Kidney (tissue), 14 donors: Measurements from ENCODE around the gene ATAD5. TPM values are rescaled to one million over a fixed set of nuclear protein-coding genes. Genes with fewer than 3 reads are reported as not detected.
"Not testable (repeated sequence)": the region's sequence is repeated elsewhere in the genome, so short reads cannot be mapped to it uniquely, and the experiment has no call there.

Experiments
- DNase-seq, 5 donors: peaks; one replicate each; pipeline ENCODE4 v3.0.0-alpha.2; 2013 to 2020
- FAIRE-seq: peaks from 2 replicates; lab custom pipeline; 2012; peaks lifted over from hg19 to GRCh38; lab: Jason Lieb, UNC
- H3K27ac ChIP-seq, 2 donors: one replicate each; pipeline ENCODE4 v1.7.0; 2013; ENCODE audit warnings: low read depth in 2 of 2, low read length in 2 of 2, inconsistent platforms in 1 of 2
- H3K27me3 ChIP-seq: one replicate; pipeline ENCODE4 v1.7.1; 2013; ENCODE audit warnings: low read length, inconsistent platforms; ENCODE audit not compliant: control insufficient read depth, insufficient read depth
- H3K36me3 ChIP-seq, 3 donors: one replicate each; pipeline versions ENCODE4 v1.7.0 to v1.7.1; 2013; ENCODE audit warnings: low read length in 3 of 3, control low read depth in 1 of 3, inconsistent platforms in 1 of 3; ENCODE audit not compliant: insufficient read depth in 3 of 3, control insufficient read depth in 2 of 3
- H3K4me1 ChIP-seq, 3 donors: one replicate each; pipeline versions ENCODE4 v1.7.0 to v1.7.1; 2013; ENCODE audit warnings: low read length in 3 of 3, inconsistent platforms in 1 of 3, low read depth in 1 of 3; ENCODE audit not compliant: control insufficient read depth in 2 of 3, insufficient read depth in 2 of 3
- H3K4me3 ChIP-seq, 3 donors: one replicate each; pipeline versions ENCODE4 v1.7.0 to v1.8.1; 2013; ENCODE audit warnings: low read length in 3 of 3, control low read depth in 1 of 3, inconsistent platforms in 1 of 3
- H3K9ac ChIP-seq, 3 donors: one replicate each; pipeline versions ENCODE4 v1.7.0 to v1.7.1; 2013; ENCODE audit warnings: low read length in 3 of 3, control low read depth in 1 of 3, inconsistent platforms in 1 of 3
- H3K9me3 ChIP-seq, 3 donors: one replicate each; pipeline versions ENCODE4 v1.7.0 to v1.7.1; 2013; ENCODE audit warnings: low read length in 3 of 3, control low read depth in 1 of 3, inconsistent platforms in 1 of 3; ENCODE audit not compliant: control insufficient read depth in 2 of 3, insufficient read depth in 1 of 3
- intact Hi-C: fragments of 100-400 bp; cut with DNase I; formaldehyde crosslinking; loops from one replicate; pipeline ENCODE4 v1.11.1; 2022
- polyA plus RNA-seq: library from polyadenylated mRNA; stranded (reverse); fragments of 350-450 nt; fragmentation: Illumina TruSeq; extraction: RNeasy Lipid Tissue Mini Kit (QIAGEN cat#74804); gene quantifications from one replicate; pipeline ENCODE4 v1.2.3, GENCODE V29; 2014; ENCODE audit warnings: low read depth, low replicate concordance; ENCODE audit not compliant: insufficient read depth
- total RNA-seq: library from RNA; stranded (reverse); fragmentation: NEBNext Ultra II Directional; extraction: Animal tissue kit (Norgen Biotek cat#: 25700); gene quantifications from one replicate; pipeline ENCODE4 v1.2.1, GENCODE V29; 2021
- TF ChIP-seq, protein P1 (sequence below): IDR thresholded peaks from 3 replicates; pipeline ENCODE4 v1.5.1; 2012; ENCODE audit warnings: mild to moderate bottlenecking, moderate library complexity, borderline replicate concordance; ENCODE audit not compliant: insufficient read depth; ENCODE audit errors: extremely low read depth
- donor health status: control.
- donor health status: control.
- donor health status: control.
- donor health status: control.
- donor health status: control.
- donor health status: DM: yes; HTN: yes; CAD: no.
- donor health status: Normal renal cell carcinoma (clear cell type).

ATAD5 gene
- total and polyA plus RNA-seq, 2 donors from 2014 or later, result 0.19 to 1.7 TPM

DNA sequence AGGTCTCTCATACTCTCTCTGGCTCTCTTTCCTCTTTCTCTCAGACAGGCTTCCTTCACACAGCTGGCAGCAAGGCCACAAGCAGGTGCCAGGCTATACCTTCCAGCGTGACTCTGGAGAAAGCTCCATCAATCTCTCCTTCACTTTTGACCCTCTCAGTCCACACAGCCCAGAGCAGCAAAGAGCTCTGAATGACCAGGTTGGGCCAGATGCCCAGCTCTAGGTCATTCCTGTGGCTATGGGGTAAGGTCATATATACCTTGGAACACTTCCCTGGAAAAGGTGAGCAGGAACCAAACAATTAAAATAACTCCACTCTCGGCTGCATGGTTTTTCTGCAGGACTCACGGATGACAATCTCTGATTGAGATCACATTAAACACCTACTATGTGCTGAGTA is 98.7 kb downstream of the ATAD5 start:
- DNase-seq, result no peak

DNA sequence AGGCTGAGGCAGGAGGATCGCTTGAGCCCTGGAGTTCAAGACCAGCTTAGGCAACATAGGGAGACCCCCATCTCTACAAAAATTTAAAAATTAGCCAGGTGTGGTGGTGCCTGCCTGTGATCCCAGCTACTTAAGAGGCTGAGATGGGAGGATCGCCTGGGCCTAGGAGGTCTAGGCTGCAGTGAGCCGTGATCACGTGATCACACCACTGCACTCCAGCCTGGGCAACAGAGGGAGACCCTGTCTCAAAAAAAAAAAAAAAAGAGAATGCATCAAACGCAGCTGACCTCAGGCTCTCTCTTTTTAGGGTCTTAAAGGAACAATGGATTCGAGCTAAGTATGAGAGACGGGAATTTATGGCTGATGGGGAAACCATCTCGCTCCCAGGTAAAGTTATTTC is 99.8 kb downstream of the ATAD5 start:
- H3K4me1 ChIP-seq, intact Hi-C loops, FAIRE-seq, H3K9ac ChIP-seq, H3K27me3 ChIP-seq, DNase-seq, H3K9me3 ChIP-seq, H3K4me3 ChIP-seq, H3K36me3 ChIP-seq, H3K27ac ChIP-seq: not testable (repeated sequence)

More for the DNA sequence above, 98.7 kb downstream of the ATAD5 start:
- TF ChIP-seq, protein P1, sequence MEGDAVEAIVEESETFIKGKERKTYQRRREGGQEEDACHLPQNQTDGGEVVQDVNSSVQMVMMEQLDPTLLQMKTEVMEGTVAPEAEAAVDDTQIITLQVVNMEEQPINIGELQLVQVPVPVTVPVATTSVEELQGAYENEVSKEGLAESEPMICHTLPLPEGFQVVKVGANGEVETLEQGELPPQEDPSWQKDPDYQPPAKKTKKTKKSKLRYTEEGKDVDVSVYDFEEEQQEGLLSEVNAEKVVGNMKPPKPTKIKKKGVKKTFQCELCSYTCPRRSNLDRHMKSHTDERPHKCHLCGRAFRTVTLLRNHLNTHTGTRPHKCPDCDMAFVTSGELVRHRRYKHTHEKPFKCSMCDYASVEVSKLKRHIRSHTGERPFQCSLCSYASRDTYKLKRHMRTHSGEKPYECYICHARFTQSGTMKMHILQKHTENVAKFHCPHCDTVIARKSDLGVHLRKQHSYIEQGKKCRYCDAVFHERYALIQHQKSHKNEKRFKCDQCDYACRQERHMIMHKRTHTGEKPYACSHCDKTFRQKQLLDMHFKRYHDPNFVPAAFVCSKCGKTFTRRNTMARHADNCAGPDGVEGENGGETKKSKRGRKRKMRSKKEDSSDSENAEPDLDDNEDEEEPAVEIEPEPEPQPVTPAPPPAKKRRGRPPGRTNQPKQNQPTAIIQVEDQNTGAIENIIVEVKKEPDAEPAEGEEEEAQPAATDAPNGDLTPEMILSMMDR, result no peak
- Histone ChIP-seq H3K27me3 (no peaks in the 10 kb centered on the region), H3K4me1 (no peaks in the 10 kb centered on the region), H3K36me3 (peaks cover 0 to 3% (median 1%) of the 10 kb centered on the region in 3 donors), H3K4me3 (no peak overlapping the region), H3K27ac (no peak overlapping the region), H3K9me3 (no peaks in the 10 kb centered on the region), H3K9ac (no peak overlapping the region)
- FAIRE-seq, result no peak
- intact Hi-C loops, result no loop called here

DNA sequence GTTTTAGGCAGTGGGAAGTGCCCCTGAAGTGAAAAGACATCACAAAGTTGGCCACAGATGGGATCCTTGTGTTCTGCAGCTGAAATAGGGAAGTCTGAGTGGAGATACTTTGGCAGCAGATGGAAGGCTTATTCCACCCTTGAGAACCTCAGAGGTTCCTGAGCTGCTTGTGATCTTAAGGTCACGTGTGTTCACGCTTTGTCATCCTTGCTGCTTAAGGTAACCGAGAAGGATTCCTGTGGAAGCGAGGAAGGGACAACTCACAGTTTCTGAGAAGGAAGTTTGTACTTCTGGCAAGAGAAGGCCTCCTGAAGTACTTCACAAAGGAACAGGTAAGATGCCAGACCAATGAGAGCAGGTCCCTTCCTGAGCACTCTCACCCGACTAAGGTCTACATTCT is 102.2 kb downstream of the ATAD5 start:
- Histone ChIP-seq H3K27ac (no peak overlapping the region), H3K36me3 (peaks cover 0 to 4% (median 3%) of the 10 kb centered on the region in 3 donors), H3K4me3 (no peak overlapping the region), H3K4me1 (no peaks in the 10 kb centered on the region), H3K9ac (no peak overlapping the region), H3K9me3 (no peaks in the 10 kb centered on the region), H3K27me3 (no peaks in the 10 kb centered on the region)
- FAIRE-seq (no peak), DNase-seq (no peak)
- intact Hi-C loops, result no loop called here
- TF ChIP-seq, protein P1, result no peak

DNA sequence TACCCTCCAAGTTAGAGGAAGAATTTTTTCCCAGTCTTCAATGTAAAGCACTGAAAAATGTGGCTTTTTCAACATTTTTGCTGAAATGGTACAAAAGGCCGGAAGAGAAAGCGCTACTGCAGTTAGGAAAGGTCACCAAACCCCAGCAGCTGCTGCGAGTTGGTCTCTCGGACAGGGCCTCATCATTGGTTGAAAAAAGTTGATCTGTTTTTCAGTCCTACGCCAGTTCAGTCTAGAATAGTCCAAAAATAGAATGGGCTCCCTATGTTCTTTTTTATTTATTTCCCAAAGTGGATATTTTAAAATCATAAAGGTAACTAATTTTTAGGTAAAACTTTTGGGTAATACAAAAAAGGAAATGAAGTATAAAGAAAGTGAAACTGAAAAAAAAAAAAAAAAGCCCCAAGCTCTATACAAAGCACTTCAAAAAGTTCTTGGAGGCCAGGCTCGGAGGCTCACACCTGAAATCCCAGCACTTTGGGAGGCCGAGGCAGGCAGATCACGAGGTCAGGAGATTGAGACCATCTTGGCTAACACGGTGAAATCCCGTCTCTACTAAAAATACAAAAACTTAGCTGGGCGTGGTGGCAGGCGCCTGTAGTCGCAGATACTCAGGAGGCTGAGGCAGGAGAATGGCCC is 107.4 kb downstream of the ATAD5 start:
- TF ChIP-seq, protein P1, result no peak
- intact Hi-C loops, result no loop called here
- no peak for FAIRE-seq
- Histone ChIP-seq H3K9me3 (no peaks in the 10 kb centered on the region), H3K4me1 (no peaks in the 10 kb centered on the region), H3K27ac (no peak overlapping the region), H3K36me3 (peaks cover 0 to 4% (median under 1%) of the 10 kb centered on the region in 3 donors), H3K9ac (no peak overlapping the region), H3K27me3 (no peaks in the 10 kb centered on the region), H3K4me3 (no peak overlapping the region)
- DNase-seq, result peak in 1 of 5 donors; percentile 30
